Omental fat pad (tissue), 4 donors: ENCODE results near the gene TTLL1. TPM values are rescaled to one million over a fixed set of nuclear protein-coding genes. Genes with fewer than 3 reads are reported as not detected.

Experiments
- ATAC-seq: fragments of 150-250 bp; one replicate; pipeline ENCODE4 v1.9.1; 2016; ENCODE audit warnings: mild to moderate bottlenecking, moderate library complexity; ENCODE audit not compliant: low FRiP score
- DNase-seq: peaks from one replicate; pipeline ENCODE4 v3.0.0-alpha.2; 2019; ENCODE audit warnings: low spot score
- CTCF ChIP-seq, 3 donors: fragments of 450-650 bp; IDR thresholded peaks; one replicate each; pipeline ENCODE4 v1.5.1; 2016 to 2017; ENCODE audit warnings: antibody characterized with exemption in 3 of 3, mild to moderate bottlenecking in 3 of 3, moderate library complexity in 2 of 3
- total RNA-seq, 4 donors: library from RNA; depleted of rRNA; stranded (reverse); fragments of >200 nt; gene quantifications; one replicate each; pipeline ENCODE4 v1.1.0, GENCODE V29; 2016

The TTLL1 gene
- total RNA-seq, 4 donors from 2014 or later: 2.2 to 5.3 (median 3.6) TPM

DNA sequence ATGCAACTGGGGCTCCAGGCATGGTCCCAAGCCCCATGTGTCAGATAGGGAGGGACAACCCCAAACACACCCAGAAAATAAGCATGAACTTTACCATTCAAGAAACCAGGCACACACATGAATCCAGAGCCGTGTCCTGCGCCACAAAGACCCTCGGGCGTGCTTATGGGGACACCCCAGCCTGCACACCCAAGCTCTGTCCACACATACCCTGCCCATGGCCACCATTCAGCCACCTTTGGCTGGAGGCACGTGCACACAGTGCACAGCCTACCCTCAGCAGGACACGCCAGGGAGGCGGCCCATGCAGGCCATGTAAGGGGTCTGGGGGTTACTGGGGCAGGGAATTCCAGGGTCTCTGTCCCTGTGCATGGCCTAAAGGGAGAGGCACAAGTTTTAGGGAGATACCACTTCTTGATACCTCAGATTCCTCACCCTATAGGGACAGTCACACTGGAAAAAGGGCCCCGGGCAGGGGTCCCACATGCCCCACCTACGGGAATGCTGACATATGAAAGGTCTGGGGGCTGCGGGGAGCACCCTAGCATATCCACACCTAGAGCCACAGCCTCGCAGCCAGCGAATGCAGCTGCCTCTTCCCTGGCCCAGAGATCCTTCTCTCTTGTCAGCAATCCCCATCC, 94.8 kb downstream of the TTLL1 start:
- DNase-seq: no peak
- no peak for ATAC-seq
- TF ChIP-seq CTCF (IDR thresholded peaks at IDR 0.05): no peak

- TF ChIP-seq CTCF (IDR thresholded peaks at IDR 0.05): no peak
- ATAC-seq (no peak), DNase-seq (no peak)
These were observed 95.4 kb downstream of the TTLL1 start for GRCh38 chr22:42993651-42994275.

DNA sequence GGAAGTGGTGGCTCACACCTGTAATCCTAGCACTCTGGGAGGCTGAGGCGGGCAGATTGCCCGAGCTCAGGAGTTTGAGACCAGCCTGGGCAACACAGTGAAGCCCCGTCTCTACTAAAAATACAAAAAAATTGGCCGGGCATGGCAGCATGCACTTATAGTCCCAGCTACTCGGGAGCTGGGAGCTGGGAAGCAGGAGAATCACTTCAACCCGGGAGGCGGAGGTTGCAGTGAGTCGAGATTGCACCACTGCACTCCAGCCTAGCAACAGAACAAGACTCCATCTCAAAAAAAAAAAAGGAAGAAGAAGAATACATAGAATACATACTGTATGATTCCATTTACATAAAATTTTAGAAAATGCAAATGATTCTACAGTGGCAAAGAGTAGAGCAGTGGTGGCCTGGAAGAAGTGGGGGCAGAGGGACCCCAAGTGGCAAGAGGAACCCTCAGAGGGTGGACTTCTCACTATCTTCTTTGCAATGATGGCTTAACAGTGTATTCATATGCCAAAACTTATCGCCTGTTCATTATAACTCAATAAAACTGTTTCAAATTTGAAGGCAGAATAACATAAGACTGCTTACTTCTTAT, 96.2 kb downstream of the TTLL1 start:
- DNase-seq (no peak), ATAC-seq (no peak)
- no peak for TF ChIP-seq CTCF (IDR thresholded peaks at IDR 0.05)

- no peak for TF ChIP-seq CTCF (IDR thresholded peaks at IDR 0.05)
- ATAC-seq (no peak), DNase-seq (no peak)
These were observed 97.1 kb downstream of the TTLL1 start for GRCh38 chr22:42992092-42992491.

GRCh38 chr22:42991010-42991651, 98.1 kb downstream of the TTLL1 start:
- TF ChIP-seq CTCF (IDR thresholded peaks at IDR 0.05): no peak
- ATAC-seq: peak; percentile 38
- DNase-seq: no peak

DNA sequence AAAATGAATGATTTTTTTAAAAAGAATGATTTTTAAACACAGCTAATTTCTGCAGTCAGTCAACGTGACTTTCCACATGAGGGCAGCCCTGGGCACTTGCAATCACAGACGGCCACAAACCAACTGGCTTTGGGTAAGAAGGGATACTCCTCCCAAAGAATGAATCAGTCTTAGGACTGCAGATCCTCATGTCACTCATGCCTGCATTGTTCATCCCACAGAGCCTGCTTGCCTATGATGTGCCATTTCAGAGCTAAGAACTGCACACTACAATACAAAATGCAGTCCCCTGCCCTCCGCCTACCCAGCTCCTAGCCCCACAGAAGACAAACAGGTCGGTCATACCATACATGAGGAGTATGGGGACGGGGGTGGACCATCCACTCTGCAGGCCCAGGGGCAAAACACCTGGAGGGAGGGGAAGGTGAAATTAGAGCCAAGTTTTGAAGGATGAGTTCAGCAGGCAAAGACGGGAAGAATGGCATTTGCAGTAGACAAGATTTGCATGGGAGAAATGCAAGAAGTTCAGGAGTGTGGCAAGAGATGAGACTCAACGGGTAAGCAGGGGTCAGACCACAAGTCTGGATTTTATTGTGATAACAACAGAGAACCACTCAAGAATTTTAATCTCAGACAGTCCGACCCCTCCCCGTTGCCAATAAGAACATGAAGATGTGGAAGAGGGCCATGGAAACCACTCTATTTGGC, 98.9 kb downstream of the TTLL1 start:
- no peak for ATAC-seq
- no peak for TF ChIP-seq CTCF (IDR thresholded peaks at IDR 0.05)
- DNase-seq: no peak

Other genes with a start within 250 kb of the TTLL1 start
- 100 to 1,000 TPM in 1 of 4 donors, 10 to 100 TPM in 3; 43.0 to 106 (median 50.5) TPM for gene ARFGAP3, start 232.1 kb downstream of the TTLL1 start, total RNA-seq
- 100 to 1,000 TPM in 1 of 4 donors, 10 to 100 TPM in 3; 39.0 to 111 (median 51.3) TPM for gene PACSIN2, start 74.2 kb downstream of the TTLL1 start, total RNA-seq
- 1 to 10 TPM in 1 of 4 donors, under 1 TPM in 1, not detected in 2; 0.93 to 1.7 TPM for gene BIK, start 21.4 kb upstream of the TTLL1 start, total RNA-seq
- 10 to 100 TPM; 19.3 to 28.6 (median 25.2) TPM for gene MCAT, start 54.0 kb upstream of the TTLL1 start, total RNA-seq
- 100 to 1,000 TPM; 370 to 615 (median 577) TPM for gene TSPO, start 62.2 kb upstream of the TTLL1 start, total RNA-seq
- gene TTLL12, start 97.7 kb upstream of the TTLL1 start, total RNA-seq: 10 to 100 TPM; 31.5 to 39.0 (median 34.4) TPM